Measurements from ENCODE around the gene RUSC1. TPM values are rescaled to one million over a fixed set of nuclear protein-coding genes. Genes with fewer than 3 reads are reported as not detected.
A peak's percentile ranks its signal among the peaks of the same experiment; 100 is the strongest.

RUSC1 gene
- total RNA-seq, 1 experiment from 2014 or later = 66.9 TPM

DNA sequence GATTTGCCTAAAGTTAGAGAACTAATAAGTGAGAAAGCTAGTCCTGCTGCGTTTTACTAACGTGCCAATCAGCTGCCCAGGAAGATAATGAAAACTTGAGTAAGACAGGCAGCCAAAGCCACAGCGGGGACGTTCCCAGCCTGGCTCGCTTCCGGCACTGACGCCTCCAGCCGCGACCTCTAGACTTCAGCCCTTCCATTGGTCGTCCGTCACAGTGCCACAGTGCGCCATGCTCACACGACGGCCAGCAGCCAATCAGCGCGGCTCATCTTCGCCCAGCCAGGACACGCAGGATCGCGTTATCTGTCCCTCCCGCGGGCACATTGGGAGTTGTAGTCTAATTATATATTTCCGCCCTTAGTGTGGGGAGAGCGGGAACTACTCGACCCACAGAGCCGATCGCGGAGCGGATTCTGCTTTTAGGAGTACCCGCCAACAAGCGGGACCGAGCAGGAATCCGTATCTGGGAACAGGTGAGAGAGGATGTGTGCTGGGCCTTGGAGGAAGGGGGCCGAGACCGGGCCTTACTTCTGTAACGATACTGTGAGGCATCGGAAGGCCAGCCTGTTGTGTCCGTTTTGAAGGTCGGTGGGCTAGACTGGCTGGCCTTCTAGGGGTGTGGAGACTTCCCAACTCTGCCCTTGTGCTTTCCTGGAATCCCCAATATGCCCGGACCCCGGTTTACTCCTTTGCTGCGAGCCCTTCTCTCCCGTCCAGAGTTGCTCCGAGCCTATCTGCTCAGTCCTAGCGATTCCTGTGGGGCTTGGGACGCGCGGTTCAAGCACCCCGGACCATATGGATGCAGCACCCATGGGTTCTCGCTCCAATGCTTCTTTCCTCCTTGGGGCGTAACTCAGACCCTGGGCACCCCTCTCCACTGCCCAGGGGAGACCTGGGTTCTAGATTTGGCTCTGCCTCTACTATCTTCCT lies 11.9 kb upstream of the RUSC1 start, which contains the start of gene FDPS:
TSS of gene FDPS (plus strand) at position 374 of the 930 bp plus-strand sequence. CDS start 924 bp downstream, outside the sequence.
- Mint-ChIP-seq H3K9me3 (no peaks in the 10 kb centered on the region), H3K36me3 (ENCODE audit: insufficient read depth in 1 of 3, low read depth in 3 of 3) (peaks cover 30 to 38% (median 36%) of the 10 kb centered on the region in 3 experiments; a peak in 6 of 7 replicates), H3K4me3 (peak within 1 kb of the TSS; percentile 95 to 98), H3K4me1 (peaks cover 13 to 24% of the 10 kb centered on the region in 2 experiments), H3K27me3 (ENCODE audit: low read depth) (no peaks in the 10 kb centered on the region), H3K27ac (peak within 1 kb of the TSS; percentile 98 to 99 (median 99))
- Histone ChIP-seq H2BK15ac (ENCODE audit: low read depth, low read length) (no peak within 1 kb of the TSS), H3K23ac (ENCODE audit: insufficient read length, low read depth, low read length) (no peak within 1 kb of the TSS), H2AK5ac (ENCODE audit: insufficient read length, low read length) (no peak within 1 kb of the TSS), H3T11ph (ENCODE audit: low read length) (no peak within 1 kb of the TSS), H4K5ac (ENCODE audit: insufficient read length, low read depth, low read length) (no peak within 1 kb of the TSS), H3K23me2 (ENCODE audit: insufficient read length, low read depth, low read length, poor library complexity, severe bottlenecking) (peaks cover 10% of the 10 kb centered on the region), H3K18ac (ENCODE audit: insufficient read length, low read depth, low read length) (peak within 1 kb of the TSS; percentile 60), H3K79me2 (ENCODE audit: insufficient read depth, low read length) (peaks cover 10% of the 10 kb centered on the region; the same call in 1 of the 2 replicates), H2BK20ac (ENCODE audit: low read depth, low read length, poor library complexity, severe bottlenecking) (no peak within 1 kb of the TSS), H4K20me1 (ENCODE audit: control insufficient read depth, insufficient read depth, insufficient read length) (no peaks in the 10 kb centered on the region), H2BK120ac (ENCODE audit: low read depth, low read length, poor library complexity, severe bottlenecking) (no peak within 1 kb of the TSS), H3K9ac (ENCODE audit: extremely low read depth, insufficient read length, low read length) (peak within 1 kb of the TSS; percentile 83), H2AFZ (ENCODE audit: low read length) (no peak within 1 kb of the TSS), H3K4me1 (ENCODE audit: insufficient read depth, low read length) (peaks cover 3% of the 10 kb centered on the region; the same call in 1 of the 2 replicates), H3K27ac (ENCODE audit: insufficient read length, low read depth, low read length) (peak within 1 kb of the TSS; percentile 84), H3K56ac (ENCODE audit: insufficient read length, low read depth, low read length) (no peak within 1 kb of the TSS), H4K91ac (ENCODE audit: insufficient read length, low read depth, low read length) (no peak within 1 kb of the TSS), H3K4ac (ENCODE audit: low read depth, low read length) (no peak within 1 kb of the TSS), H3K27me3 (ENCODE audit: insufficient read depth, low read length) (no peaks in the 10 kb centered on the region), H3K4me2 (ENCODE audit: insufficient read depth, insufficient read length, low read length) (peak within 1 kb of the TSS; percentile 94), H2BK12ac (ENCODE audit: insufficient read length, low read depth, low read length) (no peak within 1 kb of the TSS), H3K79me1 (ENCODE audit: insufficient read depth, low read depth, low read length, poor library complexity, severe bottlenecking) (peaks cover 5% of the 10 kb centered on the region), H2BK5ac (ENCODE audit: insufficient read length, low read length) (no peak within 1 kb of the TSS), H4K8ac (replicated peaks; ENCODE audit: insufficient read length, low read depth, low read length) (no peak within 1 kb of the TSS), H3K14ac (ENCODE audit: insufficient read depth, low read length) (no peak within 1 kb of the TSS; the same call in 1 of the 2 replicates), H3K9me3 (ENCODE audit: control insufficient read depth, low read depth, low read length) (no peaks in the 10 kb centered on the region)
- TF ChIP-seq, protein P1, sequence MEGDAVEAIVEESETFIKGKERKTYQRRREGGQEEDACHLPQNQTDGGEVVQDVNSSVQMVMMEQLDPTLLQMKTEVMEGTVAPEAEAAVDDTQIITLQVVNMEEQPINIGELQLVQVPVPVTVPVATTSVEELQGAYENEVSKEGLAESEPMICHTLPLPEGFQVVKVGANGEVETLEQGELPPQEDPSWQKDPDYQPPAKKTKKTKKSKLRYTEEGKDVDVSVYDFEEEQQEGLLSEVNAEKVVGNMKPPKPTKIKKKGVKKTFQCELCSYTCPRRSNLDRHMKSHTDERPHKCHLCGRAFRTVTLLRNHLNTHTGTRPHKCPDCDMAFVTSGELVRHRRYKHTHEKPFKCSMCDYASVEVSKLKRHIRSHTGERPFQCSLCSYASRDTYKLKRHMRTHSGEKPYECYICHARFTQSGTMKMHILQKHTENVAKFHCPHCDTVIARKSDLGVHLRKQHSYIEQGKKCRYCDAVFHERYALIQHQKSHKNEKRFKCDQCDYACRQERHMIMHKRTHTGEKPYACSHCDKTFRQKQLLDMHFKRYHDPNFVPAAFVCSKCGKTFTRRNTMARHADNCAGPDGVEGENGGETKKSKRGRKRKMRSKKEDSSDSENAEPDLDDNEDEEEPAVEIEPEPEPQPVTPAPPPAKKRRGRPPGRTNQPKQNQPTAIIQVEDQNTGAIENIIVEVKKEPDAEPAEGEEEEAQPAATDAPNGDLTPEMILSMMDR (conservative IDR thresholded peaks at IDR 0.05) = no peak
- DNase-seq = peak; percentile 99
- no CpG with 5 or more reads among the region's 51 CpGs for WGBS (ENCODE audit: extremely low coverage, insufficient read length, low lambda C conversion rate)
